Neural cell (in vitro differentiated cells): ENCODE data around the gene KRTAP5-8. TPM values are rescaled to one million over a fixed set of nuclear protein-coding genes. Genes with fewer than 3 reads are reported as not detected.

Experiments used
- H2AFZ ChIP-seq: fragments of 200-600, 300-800 bp; sonication (generic), shearing (Covaris generic); 2 replicates; pipeline ENCODE4 v1.6.0; 2014; ENCODE audit warnings: low read depth, mild to moderate bottlenecking, antibody characterized with exemption, low read length, moderate library complexity
- H3F3A ChIP-seq: fragments of 200-600 bp; shearing (Covaris generic); 2 replicates; pipeline ENCODE4 v1.6.1; 2016; ENCODE audit warnings: mild to moderate bottlenecking, moderate library complexity, mixed read lengths, antibody characterized with exemption, low read length; ENCODE audit not compliant: insufficient read depth, poor library complexity, severe bottlenecking
- H3K27ac ChIP-seq: fragments of 200-600, 300-800 bp; sonication (generic), shearing (Covaris generic); 2 replicates; pipeline ENCODE4 v1.5.1; 2014; ENCODE audit warnings: mild to moderate bottlenecking, low read length, moderate library complexity
- H3K27me3 ChIP-seq: fragments of 300-800, 200-600 bp; sonication (generic), shearing (Covaris generic); 2 replicates; pipeline ENCODE4 v1.6.0; 2014; ENCODE audit warnings: mild to moderate bottlenecking, low read depth, low read length, moderate library complexity; ENCODE audit not compliant: insufficient read depth
- H3K36me3 ChIP-seq: fragments of 300-800, 200-600 bp; sonication (generic), shearing (Covaris generic); 2 replicates; pipeline ENCODE4 v1.5.1; 2014; ENCODE audit warnings: mild to moderate bottlenecking, antibody characterized with exemption, low read length, moderate library complexity; ENCODE audit not compliant: insufficient read depth
- H3K4me2 ChIP-seq: fragments of 300-800, 200-600 bp; sonication (generic), shearing (Covaris generic); 2 replicates; pipeline ENCODE4 v1.6.0; 2014; ENCODE audit warnings: mild to moderate bottlenecking, low read length
- H3K4me3 ChIP-seq: fragments of 300-800, 200-600 bp; sonication (generic), shearing (Covaris generic); 2 replicates; pipeline ENCODE4 v1.5.1; 2014; ENCODE audit warnings: mild to moderate bottlenecking, low read length, moderate library complexity
- H3K79me2 ChIP-seq: fragments of 200-600 bp; shearing (Covaris generic); replicated peaks from 2 replicates; pipeline ENCODE4 v1.6.0; 2014; ENCODE audit warnings: mild to moderate bottlenecking, low read length, moderate library complexity; ENCODE audit not compliant: insufficient read depth
- H3K9ac ChIP-seq: fragments of 300-800, 200-600 bp; sonication (generic), shearing (Covaris generic); 2 replicates; pipeline ENCODE4 v1.6.1; 2016; ENCODE audit warnings: mild to moderate bottlenecking, low read length, mixed read lengths
- H3K9me2 ChIP-seq: fragments of 200-600 bp; shearing (Covaris generic); 2 replicates; pipeline ENCODE4 v1.6.1; 2016; ENCODE audit warnings: mild to moderate bottlenecking, low read length, mixed read lengths; ENCODE audit not compliant: insufficient read depth
- H3K9me3 ChIP-seq: fragments of 200-600, 300-800 bp; sonication (generic), shearing (Covaris generic); 2 replicates; pipeline ENCODE4 v1.6.1; 2016; ENCODE audit warnings: mild to moderate bottlenecking, mixed run types, low read length, moderate library complexity, mixed read lengths
- H4K20me1 ChIP-seq: fragments of 200-600 bp; shearing (Covaris generic); 2 replicates; pipeline ENCODE4 v1.6.1; 2016; ENCODE audit warnings: mild to moderate bottlenecking, mixed run types; ENCODE audit not compliant: insufficient read depth
- EP300 ChIP-seq: fragments of 450-650 bp; conservative IDR thresholded peaks from 2 replicates; pipeline ENCODE4 v1.6.1; 2014; ENCODE audit warnings: antibody characterized with exemption, mild to moderate bottlenecking, moderate library complexity; ENCODE audit not compliant: poor library complexity, severe bottlenecking
- EZH2 ChIP-seq: fragments of 200-600, 300-800 bp; shearing (Covaris generic), sonication (generic); IDR thresholded peaks from 2 replicates; pipeline ENCODE4 v1.6.1; 2014; ENCODE audit warnings: antibody characterized with exemption, low read length, borderline replicate concordance, mild to moderate bottlenecking; ENCODE audit not compliant: insufficient read depth, poor library complexity, severe bottlenecking
- MXI1 ChIP-seq: fragments of 450-650 bp; conservative IDR thresholded peaks from 2 replicates; pipeline ENCODE4 v1.6.1; 2014; ENCODE audit warnings: antibody characterized with exemption, mild to moderate bottlenecking; ENCODE audit not compliant: poor library complexity, severe bottlenecking
- POLR2AphosphoS5 ChIP-seq: IDR thresholded peaks from 2 replicates; pipeline ENCODE4 v1.6.1; 2012
- RAD21 ChIP-seq: fragments of 450-650 bp; conservative IDR thresholded peaks from 2 replicates; pipeline ENCODE4 v1.6.1; 2014; ENCODE audit warnings: antibody characterized with exemption, mild to moderate bottlenecking, moderate library complexity
- SMC3 ChIP-seq: fragments of 450-650 bp; conservative IDR thresholded peaks from 2 replicates; pipeline ENCODE4 v1.6.1; 2014; ENCODE audit warnings: antibody characterized with exemption, mild to moderate bottlenecking, moderate library complexity; ENCODE audit not compliant: poor library complexity
- TAF1 ChIP-seq: IDR thresholded peaks from 2 replicates; pipeline ENCODE4 v1.6.1; 2012; ENCODE audit warnings: low read depth
- polyA plus RNA-seq: library from polyadenylated mRNA; depleted of rRNA; stranded (reverse); fragments of >200 nt; gene quantifications from 2 replicates; pipeline ENCODE4 v1.2.3, GENCODE V29; 2014
- TF ChIP-seq, protein P1 (sequence below): fragments of 450-650 bp; IDR thresholded peaks from 2 replicates; pipeline ENCODE4 v1.5.1; 2014; ENCODE audit warnings: antibody characterized with exemption, mild to moderate bottlenecking, moderate library complexity; ENCODE audit not compliant: poor library complexity, severe bottlenecking
- TF ChIP-seq, protein P2 (sequence below): IDR thresholded peaks from 2 replicates; pipeline ENCODE4 v1.6.1; 2012; ENCODE audit warnings: borderline replicate concordance

KRTAP5-8 gene
- polyA plus RNA-seq, 1 donor from 2014 or later, result not detected

DNA sequence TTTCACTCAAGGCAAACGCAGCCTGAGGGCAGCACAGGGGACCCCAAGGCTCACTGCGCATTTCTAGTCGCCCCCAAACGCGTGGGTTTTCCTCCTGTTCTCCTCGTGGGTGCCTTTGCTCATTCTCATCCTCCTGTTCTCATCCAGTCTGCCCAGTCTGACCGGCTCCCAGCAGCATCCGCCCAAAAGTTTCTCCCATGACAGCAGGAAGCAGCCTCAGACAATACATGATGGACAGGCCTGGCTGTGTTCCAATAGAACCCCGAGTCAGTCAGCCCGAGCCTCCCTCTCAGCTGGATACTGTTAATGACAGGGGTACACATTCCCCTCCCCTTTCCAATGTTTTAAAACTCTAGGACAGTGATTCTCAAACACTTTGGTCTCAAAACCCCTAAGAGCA, 33.3 kb upstream of the KRTAP5-8 start:
- Histone ChIP-seq H3K9ac (no peak overlapping the region), H3K9me3 (no peaks in the 10 kb centered on the region), H4K20me1 (no peaks in the 10 kb centered on the region), H3K4me3 (no peak overlapping the region), H3K79me2 (no peaks in the 10 kb centered on the region), H3K27ac (no peak overlapping the region), H3F3A (no peaks in the 10 kb centered on the region), H3K4me2 (no peak overlapping the region), H2AFZ (no peak overlapping the region), H3K36me3 (no peaks in the 10 kb centered on the region), H3K9me2 (no peaks in the 10 kb centered on the region), H3K27me3 (no peaks in the 10 kb centered on the region)
- TF ChIP-seq EZH2 (no peak), RAD21 (no peak), TAF1 (no peak), POLR2AphosphoS5 (no peak), SMC3 (no peak), MXI1 (no peak), EP300 (no peak)
- TF ChIP-seq, protein P1, sequence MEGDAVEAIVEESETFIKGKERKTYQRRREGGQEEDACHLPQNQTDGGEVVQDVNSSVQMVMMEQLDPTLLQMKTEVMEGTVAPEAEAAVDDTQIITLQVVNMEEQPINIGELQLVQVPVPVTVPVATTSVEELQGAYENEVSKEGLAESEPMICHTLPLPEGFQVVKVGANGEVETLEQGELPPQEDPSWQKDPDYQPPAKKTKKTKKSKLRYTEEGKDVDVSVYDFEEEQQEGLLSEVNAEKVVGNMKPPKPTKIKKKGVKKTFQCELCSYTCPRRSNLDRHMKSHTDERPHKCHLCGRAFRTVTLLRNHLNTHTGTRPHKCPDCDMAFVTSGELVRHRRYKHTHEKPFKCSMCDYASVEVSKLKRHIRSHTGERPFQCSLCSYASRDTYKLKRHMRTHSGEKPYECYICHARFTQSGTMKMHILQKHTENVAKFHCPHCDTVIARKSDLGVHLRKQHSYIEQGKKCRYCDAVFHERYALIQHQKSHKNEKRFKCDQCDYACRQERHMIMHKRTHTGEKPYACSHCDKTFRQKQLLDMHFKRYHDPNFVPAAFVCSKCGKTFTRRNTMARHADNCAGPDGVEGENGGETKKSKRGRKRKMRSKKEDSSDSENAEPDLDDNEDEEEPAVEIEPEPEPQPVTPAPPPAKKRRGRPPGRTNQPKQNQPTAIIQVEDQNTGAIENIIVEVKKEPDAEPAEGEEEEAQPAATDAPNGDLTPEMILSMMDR, result no peak
- TF ChIP-seq, protein P2, sequence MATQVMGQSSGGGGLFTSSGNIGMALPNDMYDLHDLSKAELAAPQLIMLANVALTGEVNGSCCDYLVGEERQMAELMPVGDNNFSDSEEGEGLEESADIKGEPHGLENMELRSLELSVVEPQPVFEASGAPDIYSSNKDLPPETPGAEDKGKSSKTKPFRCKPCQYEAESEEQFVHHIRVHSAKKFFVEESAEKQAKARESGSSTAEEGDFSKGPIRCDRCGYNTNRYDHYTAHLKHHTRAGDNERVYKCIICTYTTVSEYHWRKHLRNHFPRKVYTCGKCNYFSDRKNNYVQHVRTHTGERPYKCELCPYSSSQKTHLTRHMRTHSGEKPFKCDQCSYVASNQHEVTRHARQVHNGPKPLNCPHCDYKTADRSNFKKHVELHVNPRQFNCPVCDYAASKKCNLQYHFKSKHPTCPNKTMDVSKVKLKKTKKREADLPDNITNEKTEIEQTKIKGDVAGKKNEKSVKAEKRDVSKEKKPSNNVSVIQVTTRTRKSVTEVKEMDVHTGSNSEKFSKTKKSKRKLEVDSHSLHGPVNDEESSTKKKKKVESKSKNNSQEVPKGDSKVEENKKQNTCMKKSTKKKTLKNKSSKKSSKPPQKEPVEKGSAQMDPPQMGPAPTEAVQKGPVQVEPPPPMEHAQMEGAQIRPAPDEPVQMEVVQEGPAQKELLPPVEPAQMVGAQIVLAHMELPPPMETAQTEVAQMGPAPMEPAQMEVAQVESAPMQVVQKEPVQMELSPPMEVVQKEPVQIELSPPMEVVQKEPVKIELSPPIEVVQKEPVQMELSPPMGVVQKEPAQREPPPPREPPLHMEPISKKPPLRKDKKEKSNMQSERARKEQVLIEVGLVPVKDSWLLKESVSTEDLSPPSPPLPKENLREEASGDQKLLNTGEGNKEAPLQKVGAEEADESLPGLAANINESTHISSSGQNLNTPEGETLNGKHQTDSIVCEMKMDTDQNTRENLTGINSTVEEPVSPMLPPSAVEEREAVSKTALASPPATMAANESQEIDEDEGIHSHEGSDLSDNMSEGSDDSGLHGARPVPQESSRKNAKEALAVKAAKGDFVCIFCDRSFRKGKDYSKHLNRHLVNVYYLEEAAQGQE, result no peak

DNA sequence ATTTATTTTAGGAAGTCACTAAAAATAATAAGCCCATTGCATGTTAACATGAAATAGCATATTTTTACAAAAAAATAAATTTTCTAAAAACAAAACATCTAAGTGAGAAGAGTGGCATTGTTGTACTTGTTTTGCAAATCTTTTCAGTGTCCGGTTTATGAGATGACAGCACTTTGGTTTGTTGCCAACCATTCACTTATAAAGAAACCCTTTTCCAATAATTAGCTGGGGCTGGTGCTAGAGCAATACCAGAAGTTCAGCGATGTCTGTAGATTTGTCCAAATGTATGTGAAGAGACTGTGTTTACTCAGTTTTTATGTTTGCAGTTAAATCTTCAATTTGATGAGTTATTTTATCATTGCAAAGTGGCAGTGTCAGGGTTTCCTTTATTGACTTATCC, 32.8 kb upstream of the KRTAP5-8 start:
- Histone ChIP-seq H3K4me3 (no peak overlapping the region), H4K20me1 (no peaks in the 10 kb centered on the region), H3K9ac (no peak overlapping the region), H3K27me3 (no peaks in the 10 kb centered on the region), H2AFZ (no peak overlapping the region), H3K27ac (no peak overlapping the region), H3K36me3 (no peaks in the 10 kb centered on the region), H3K9me2 (no peaks in the 10 kb centered on the region), H3F3A (no peaks in the 10 kb centered on the region), H3K4me2 (no peak overlapping the region), H3K9me3 (peaks cover 4% of the 10 kb centered on the region), H3K79me2 (no peaks in the 10 kb centered on the region)
- TF ChIP-seq POLR2AphosphoS5, result no peak
- TF ChIP-seq, protein P1, result no peak
- no peak for TF ChIP-seq MXI1
- no peak for TF ChIP-seq TAF1
- TF ChIP-seq, protein P2, result no peak
- no peak for TF ChIP-seq EZH2
- no peak for TF ChIP-seq EP300
- no peak for TF ChIP-seq SMC3
- no peak for TF ChIP-seq RAD21
